Measurements from ENCODE around the gene HOXB4. TPM values are rescaled to one million over a fixed set of nuclear protein-coding genes. Genes with fewer than 3 reads are reported as not detected.

The HOXB4 gene
- total RNA-seq, 1 experiment from 2014 or later = 0.21 TPM

GRCh38 chr17:48528153-48528935 lies 49.8 kb downstream of the HOXB4 start:
- Mint-ChIP-seq H3K9me3 (ENCODE audit: unreplicated experiment) (no peaks in the 10 kb centered on the region), H3K36me3 (ENCODE audit: insufficient read depth, unreplicated experiment) (no peaks in the 10 kb centered on the region), H3K27ac (ENCODE audit: low read depth, unreplicated experiment) (no peak overlapping the region), H3K4me3 (ENCODE audit: unreplicated experiment) (no peak overlapping the region), H3K27me3 (ENCODE audit: insufficient read depth, unreplicated experiment) (peaks cover 23% of the 10 kb centered on the region), H3K4me1 (ENCODE audit: insufficient read depth, unreplicated experiment) (peaks cover 5% of the 10 kb centered on the region)
- no TSS peak for BruUV-seq (replicated peaks)
- TF ChIP-seq, protein P1, sequence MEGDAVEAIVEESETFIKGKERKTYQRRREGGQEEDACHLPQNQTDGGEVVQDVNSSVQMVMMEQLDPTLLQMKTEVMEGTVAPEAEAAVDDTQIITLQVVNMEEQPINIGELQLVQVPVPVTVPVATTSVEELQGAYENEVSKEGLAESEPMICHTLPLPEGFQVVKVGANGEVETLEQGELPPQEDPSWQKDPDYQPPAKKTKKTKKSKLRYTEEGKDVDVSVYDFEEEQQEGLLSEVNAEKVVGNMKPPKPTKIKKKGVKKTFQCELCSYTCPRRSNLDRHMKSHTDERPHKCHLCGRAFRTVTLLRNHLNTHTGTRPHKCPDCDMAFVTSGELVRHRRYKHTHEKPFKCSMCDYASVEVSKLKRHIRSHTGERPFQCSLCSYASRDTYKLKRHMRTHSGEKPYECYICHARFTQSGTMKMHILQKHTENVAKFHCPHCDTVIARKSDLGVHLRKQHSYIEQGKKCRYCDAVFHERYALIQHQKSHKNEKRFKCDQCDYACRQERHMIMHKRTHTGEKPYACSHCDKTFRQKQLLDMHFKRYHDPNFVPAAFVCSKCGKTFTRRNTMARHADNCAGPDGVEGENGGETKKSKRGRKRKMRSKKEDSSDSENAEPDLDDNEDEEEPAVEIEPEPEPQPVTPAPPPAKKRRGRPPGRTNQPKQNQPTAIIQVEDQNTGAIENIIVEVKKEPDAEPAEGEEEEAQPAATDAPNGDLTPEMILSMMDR (IDR thresholded peaks at IDR 0.05; ENCODE audit: unreplicated experiment) = no peak
- DNase-seq (ENCODE audit: unreplicated experiment) = no peak
- ChIA-PET CTCF (no interaction called here), POLR2A (no interaction called here)
- intact Hi-C loops (cut with micrococcal nuclease) = no loop called here

DNA sequence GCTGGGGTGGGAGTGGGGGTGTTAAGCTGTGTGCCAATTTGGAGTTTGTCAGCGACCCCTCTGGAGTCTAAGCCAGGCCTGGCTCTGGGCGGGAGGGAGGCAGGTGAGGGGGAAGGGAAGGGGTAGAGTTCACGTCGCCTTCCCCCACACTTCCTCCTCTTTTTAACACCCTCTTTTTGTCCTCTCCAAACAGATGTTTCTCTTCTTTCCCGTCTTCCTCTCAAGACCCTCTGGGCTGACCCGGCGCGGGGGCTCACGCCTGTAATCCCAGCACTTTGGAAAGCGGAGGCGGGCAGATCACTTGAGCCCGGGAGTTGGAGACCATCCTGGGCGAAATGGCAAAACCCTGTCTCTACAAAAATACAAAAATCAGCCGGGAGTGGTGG lies 50.6 kb downstream of the HOXB4 start:
- peaks cover 5% of the 10 kb centered on the region for H3K4me1 Mint-ChIP-seq (ENCODE audit: insufficient read depth, unreplicated experiment)
- no peaks in the 10 kb centered on the region for H3K9me3 Mint-ChIP-seq (ENCODE audit: unreplicated experiment)
- no TSS peak for BruUV-seq (replicated peaks)
- peaks cover 23% of the 10 kb centered on the region for H3K27me3 Mint-ChIP-seq (ENCODE audit: insufficient read depth, unreplicated experiment)
- intact Hi-C loops (cut with micrococcal nuclease) = no loop called here
- no peaks in the 10 kb centered on the region for H3K36me3 Mint-ChIP-seq (ENCODE audit: insufficient read depth, unreplicated experiment)
- TF ChIP-seq, protein P1 (IDR thresholded peaks at IDR 0.05; ENCODE audit: unreplicated experiment) = no peak
- ChIA-PET CTCF (interaction anchor here (0.7 kb wide), 1 partner anchor 56 kb away, joined by 3 read pairs; no protein-coding TSS in a partner anchor), POLR2A (no interaction called here)
- H3K4me3 Mint-ChIP-seq (ENCODE audit: unreplicated experiment) = no peak overlapping the region
- no peak overlapping the region for H3K27ac Mint-ChIP-seq (ENCODE audit: low read depth, unreplicated experiment)
- no peak for DNase-seq (ENCODE audit: unreplicated experiment)

DNA sequence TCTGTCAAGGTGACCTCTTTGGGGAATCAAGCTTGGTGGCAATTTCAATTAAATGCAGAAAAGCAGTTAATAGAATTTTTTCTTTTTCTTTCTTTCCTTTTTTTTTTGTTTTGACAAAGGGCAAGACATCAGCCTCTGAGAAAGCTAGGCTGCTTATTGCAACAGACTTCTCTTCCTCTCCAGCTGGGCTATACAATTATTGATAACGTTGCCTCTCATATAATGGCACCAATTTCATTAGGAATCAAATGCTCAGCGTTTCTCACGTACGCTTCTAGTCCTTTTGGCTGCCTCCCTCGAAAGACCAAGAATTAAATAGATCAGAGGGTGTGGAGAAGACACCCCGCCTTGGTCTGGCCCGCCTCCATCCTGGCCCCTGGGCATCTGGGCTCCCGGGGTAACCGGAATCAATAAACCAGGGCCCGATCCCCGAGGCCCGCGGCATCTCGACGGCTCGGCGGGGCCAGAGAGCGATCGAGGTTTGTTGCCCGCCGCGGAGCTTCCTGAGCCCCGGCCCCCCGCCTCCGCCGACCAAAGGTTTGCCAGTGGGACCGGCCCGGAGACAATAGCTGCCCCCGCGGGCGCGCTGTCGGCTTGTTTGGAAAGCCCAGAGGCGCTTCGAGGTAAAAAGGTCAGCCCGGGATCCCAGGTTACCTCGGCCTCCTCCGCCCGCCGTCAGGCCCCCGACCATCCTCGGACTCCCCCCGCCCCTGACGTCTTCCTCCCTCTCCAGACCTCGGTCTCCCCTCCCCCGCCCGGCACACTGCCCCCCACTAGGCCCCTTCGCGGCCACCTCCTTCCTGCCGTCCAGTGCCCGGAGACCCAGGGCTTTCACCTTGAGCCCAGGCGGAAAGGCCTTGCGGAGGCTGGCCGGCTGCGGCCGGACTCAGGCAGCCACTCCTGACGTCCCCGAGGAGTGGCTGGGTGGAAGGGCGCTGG lies 51.3 kb downstream of the HOXB4 start:
- Mint-ChIP-seq H3K27me3 (ENCODE audit: insufficient read depth, unreplicated experiment) (peaks cover 19% of the 10 kb centered on the region), H3K4me1 (ENCODE audit: insufficient read depth, unreplicated experiment) (peaks cover 5% of the 10 kb centered on the region), H3K9me3 (ENCODE audit: unreplicated experiment) (no peaks in the 10 kb centered on the region), H3K4me3 (ENCODE audit: unreplicated experiment) (no peak overlapping the region), H3K36me3 (ENCODE audit: insufficient read depth, unreplicated experiment) (no peaks in the 10 kb centered on the region), H3K27ac (ENCODE audit: low read depth, unreplicated experiment) (no peak overlapping the region)
- POLR2A ChIA-PET = interaction anchor here (0.5 to 0.6 kb wide), 2 partner anchors 48 to 161 kb away, joined by 3 read pairs; no protein-coding TSS in a partner anchor
- intact Hi-C loops (cut with micrococcal nuclease) = no loop called here
- CTCF ChIA-PET = interaction anchor here (0.7 kb wide), 1 partner anchor 57 kb away, joined by 3 read pairs; no protein-coding TSS in a partner anchor
- no TSS peak for BruUV-seq (replicated peaks)
- no peak for DNase-seq (ENCODE audit: unreplicated experiment)
- TF ChIP-seq, protein P1 (IDR thresholded peaks at IDR 0.05; ENCODE audit: unreplicated experiment) = no peak

Other genes with a start within 250 kb of the HOXB4 start
- gene SKAP1, start 148.1 kb downstream of the HOXB4 start, total RNA-seq (2022) = not detected in 2 replicates
- gene HOXB1, start 47.3 kb downstream of the HOXB4 start, total RNA-seq (2022) = not detected in 2 replicates
- gene HOXB2, start 33.2 kb downstream of the HOXB4 start, total RNA-seq (2022) = 3.0 and 4.8 TPM in 2 replicates
- 0.79 and 0.88 TPM in 2 replicates for gene HOXB3, start 11.9 kb upstream of the HOXB4 start, total RNA-seq (2022)
- not detected in 2 replicates for gene HOXB5, start 15.4 kb upstream of the HOXB4 start, total RNA-seq (2022)
- gene HOXB6, start 26.6 kb upstream of the HOXB4 start, total RNA-seq (2022) = 0.37 TPM in 1 of 2 replicates, not detected in the other
- gene HOXB7, start 32.7 kb upstream of the HOXB4 start, total RNA-seq (2022) = not detected in 2 replicates
- gene HOXB8, start 36.9 kb upstream of the HOXB4 start, total RNA-seq (2022) = not detected in 2 replicates
- 1.4 and 2.5 TPM in 2 replicates for gene HOXB9, start 48.0 kb upstream of the HOXB4 start, total RNA-seq (2022)
- gene PRAC1, start 144.2 kb upstream of the HOXB4 start, total RNA-seq (2022) = not detected in 2 replicates
- gene PRAC2, start 144.8 kb upstream of the HOXB4 start, total RNA-seq (2022) = not detected in 2 replicates
- gene HOXB13, start 150.4 kb upstream of the HOXB4 start, total RNA-seq (2022) = not detected in 2 replicates
- gene TTLL6, start 238.9 kb upstream of the HOXB4 start, total RNA-seq (2022) = not detected in 2 replicates